HG03103 (cell line): ENCODE results near the gene ATG7.
"Not testable (repeated sequence)": the region's sequence is repeated elsewhere in the genome, so short reads cannot be mapped to it uniquely, and the experiment has no call there.

Experiments
- ATAC-seq: cut with Tn5 transposase; IDR thresholded peaks from one replicate; pipeline ENCODE4 v1.9.1; 2021; ENCODE audit warnings: low read depth; ENCODE audit not compliant: unreplicated experiment

ATG7 gene

GRCh38 chr3:11251807-11252176 lies 20.4 kb upstream of the ATG7 start:
- no peak for ATAC-seq

DNA sequence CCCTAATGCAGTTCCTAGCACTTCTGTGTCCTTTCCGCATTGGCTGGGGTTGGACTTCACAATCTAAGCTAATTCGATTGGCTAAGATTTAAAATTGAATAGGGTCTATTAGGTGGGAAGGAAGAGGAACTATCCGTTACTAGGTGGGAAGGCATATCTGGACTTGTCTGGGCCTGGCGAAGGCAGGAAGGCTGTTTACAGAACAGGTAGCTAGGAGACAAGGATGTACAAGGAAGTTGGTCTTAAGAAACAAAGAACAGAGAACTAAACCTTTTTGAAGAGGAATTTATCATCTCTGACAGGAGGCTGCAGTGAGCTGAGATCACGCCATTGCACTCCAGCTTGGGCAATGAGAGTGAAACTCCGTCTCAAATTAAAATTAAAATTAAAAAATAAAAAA lies 17.3 kb upstream of the ATG7 start:
- no peak for ATAC-seq

- not testable (repeated sequence) for ATAC-seq
Measured at GRCh38 chr3:11255537-11255936, 16.7 kb upstream of the ATG7 start.

GRCh38 chr3:11258958-11259357 lies 13.2 kb upstream of the ATG7 start:
- ATAC-seq = no peak

- ATAC-seq = no peak
Measured at GRCh38 chr3:11260460-11260859, 11.7 kb upstream of the ATG7 start.

DNA sequence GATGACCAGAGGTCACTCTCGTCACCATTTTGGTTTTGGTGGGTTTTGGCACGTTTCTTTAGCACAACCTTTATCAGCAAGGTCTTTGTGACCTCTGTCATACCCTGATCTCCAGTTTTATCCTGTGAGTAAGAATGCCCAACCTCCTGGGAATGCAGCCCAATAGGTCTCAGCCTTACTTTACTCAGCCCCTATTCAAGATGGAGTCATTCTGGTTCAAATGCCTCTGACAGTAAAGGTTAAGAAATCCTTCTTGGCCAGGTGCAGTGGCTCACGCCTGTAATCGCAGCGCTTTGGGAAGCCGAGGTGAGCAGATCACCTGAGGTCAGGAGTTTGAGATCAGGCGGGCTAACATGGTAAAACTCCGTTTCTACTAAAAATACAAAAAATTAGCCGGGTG lies 3.2 kb upstream of the ATG7 start:
- ATAC-seq = no peak

DNA sequence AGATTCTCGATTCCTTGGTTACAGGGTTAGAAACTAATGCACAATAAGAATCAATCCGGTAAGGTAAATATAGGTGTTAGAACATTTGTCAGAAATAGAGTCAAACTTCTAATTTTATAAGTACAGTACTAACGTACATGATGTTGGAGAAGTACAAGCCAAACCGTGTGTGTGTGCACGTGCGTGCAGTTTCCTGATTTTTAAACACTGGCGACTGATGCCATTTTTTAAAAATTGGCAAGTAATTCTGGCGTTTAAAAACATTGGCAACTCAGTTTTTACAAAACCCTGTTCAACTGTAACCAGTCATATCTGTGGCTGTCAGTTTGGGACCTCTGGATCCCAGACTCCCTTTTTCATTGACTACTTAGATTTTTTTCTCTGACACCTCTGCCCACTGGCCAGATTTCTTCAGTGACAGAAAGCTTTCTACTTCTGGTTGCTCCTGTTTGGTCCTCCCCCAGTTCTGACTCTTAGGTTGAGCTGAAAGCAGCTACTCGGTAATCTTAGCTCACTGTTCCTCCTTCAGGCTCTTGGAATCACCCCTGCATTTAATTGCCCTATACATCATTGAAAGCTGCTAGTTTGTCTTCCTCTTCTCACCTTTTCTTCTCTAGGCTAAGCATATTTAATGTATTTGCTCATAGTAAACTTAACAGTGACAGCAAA lies 843 bp downstream of the ATG7 start:
- ATAC-seq = no peak

GRCh38 chr3:11273891-11274291 lies 1.7 kb downstream of the ATG7 start:
- ATAC-seq = no peak

GRCh38 chr3:11274566-11275142 lies 2.5 kb downstream of the ATG7 start:
- no peak for ATAC-seq

- ATAC-seq = no peak
Measured at GRCh38 chr3:11275926-11276325, 3.7 kb downstream of the ATG7 start.

GRCh38 chr3:11276901-11277300 lies 4.7 kb downstream of the ATG7 start:
- ATAC-seq = no peak

DNA sequence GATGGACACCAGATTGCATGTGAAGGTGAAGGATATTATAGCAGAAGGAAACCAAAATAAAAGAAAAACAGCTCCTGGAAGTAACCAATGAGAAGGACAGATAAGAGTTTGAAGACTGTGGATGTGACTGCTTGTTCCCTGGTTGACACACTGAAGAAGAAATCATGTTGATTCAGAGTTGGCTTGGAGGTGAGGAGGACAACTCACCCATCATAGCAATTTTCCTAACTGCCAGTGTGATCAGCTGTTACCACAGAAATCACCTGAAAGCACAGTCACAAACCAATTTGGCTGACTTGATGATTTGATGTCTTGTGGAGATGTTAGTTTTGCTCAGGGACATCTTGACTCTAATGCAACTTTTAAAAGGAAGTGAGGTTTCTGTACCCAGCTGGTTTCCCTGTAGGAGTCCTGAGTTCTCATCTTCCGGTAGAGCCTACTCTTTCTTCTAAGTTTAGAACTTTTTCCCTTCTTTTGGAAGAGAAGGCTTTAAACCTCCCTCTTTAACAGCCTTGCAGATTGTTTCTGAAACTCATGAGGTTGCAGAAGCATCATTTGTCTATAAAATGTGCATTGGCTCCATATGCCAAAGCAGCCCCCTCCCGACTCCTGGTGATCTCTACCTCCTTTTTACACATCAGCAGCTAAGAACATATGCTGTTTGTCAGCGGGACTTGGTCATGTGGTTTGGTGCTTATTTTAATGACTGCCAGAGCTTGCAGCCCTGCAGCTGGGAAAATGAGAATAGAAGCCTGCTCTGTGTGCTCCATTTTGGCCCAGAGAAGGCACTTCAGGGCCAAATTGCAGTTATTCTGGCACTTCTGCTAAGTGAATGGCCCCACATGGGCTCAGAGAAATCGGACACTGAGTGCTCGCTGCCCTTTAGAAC lies 10.3 kb downstream of the ATG7 start:
- ATAC-seq = no peak

GRCh38 chr3:11283139-11283475 lies 10.9 kb downstream of the ATG7 start:
- no peak for ATAC-seq

- ATAC-seq = no peak
Measured at GRCh38 chr3:11284011-11284410, 11.8 kb downstream of the ATG7 start.

GRCh38 chr3:11285471-11285870 lies 13.3 kb downstream of the ATG7 start:
- ATAC-seq = no peak

DNA sequence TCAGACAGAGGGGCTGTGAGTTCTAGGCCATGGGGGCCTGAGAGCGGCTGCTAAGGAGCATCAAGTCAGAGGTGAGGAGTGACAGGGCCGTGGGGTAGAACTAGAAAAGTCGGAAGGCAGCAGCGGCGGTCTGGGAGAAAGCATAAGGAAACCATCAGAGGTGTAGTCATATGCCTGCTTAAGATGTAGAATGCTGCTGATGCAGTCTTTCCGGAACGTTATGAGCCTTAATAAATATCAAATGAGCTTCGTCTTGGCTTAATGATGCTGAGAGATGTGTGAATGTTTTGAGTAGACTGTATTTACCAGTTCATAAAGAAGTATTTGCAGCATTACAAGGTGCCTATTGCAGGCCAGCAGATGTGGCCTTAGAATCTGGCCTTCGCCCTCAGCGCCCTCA lies 15.2 kb downstream of the ATG7 start:
- ATAC-seq = no peak

- no peak for ATAC-seq
Measured at GRCh38 chr3:11288021-11288491, 15.9 kb downstream of the ATG7 start.

DNA sequence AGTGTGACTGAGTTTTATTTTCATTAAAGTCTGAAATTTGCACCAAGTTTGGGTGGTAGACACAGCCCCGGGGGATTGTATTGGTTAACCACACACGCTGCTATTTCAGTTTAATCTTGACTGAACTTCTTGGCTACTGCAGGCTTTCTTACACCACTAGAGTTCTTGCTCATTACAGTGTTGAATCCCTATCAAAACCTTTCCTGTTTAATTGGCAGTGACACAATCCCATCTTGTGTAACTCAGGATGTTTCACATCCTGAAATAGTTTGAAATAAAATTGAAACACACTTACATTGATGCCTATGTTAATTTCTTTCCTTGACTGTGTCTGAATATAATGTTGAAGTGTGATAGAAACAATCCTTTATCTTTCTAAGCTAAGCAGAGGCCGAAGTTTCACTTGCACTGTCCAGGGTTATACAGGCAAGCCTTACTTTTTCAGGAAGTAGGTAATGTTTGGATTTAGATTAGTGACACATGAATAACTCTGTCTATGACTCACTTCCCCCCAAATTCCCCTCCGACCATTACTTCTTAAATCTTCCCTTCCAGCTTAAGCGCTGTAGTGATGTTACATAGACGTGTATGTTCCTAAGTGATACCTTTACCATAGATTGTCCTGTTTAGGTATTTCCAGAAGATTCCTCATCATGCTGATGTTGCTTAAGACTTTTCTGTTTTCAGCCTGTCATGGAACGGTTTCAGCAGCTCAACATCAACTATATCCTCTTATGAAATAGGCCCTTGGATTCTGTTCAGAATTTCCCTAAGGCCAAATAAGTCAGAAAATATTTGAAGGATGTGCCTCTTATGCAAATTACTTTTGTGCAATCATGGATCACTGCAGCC lies 16.8 kb downstream of the ATG7 start:
- peak; percentile 51 for ATAC-seq

- ATAC-seq = no peak
Measured at GRCh38 chr3:11289864-11290263, 17.7 kb downstream of the ATG7 start.

- no peak for ATAC-seq
Measured at GRCh38 chr3:11290743-11291680, 18.8 kb downstream of the ATG7 start.
